ENCODE measurements around the gene GPR137C. TPM values are rescaled to one million over a fixed set of nuclear protein-coding genes. Genes with fewer than 3 reads are reported as not detected.

Gene GPR137C
- total RNA-seq, 4 donors from 2014 or later: 0.39 to 1.2 (median 0.45) TPM

GRCh38 chr14:52686176-52686575 lies 133.5 kb downstream of the GPR137C start:
- H3K4me3 ChIP-seq: no peak overlapping the region
- intact Hi-C loops (cut with DNase I): no loop called here
- no peak for TF ChIP-seq POLR2AphosphoS5 (IDR thresholded peaks at IDR 0.05)
- TF ChIP-seq EP300 (IDR thresholded peaks at IDR 0.05): no peak
- no peak for TF ChIP-seq POLR2A (IDR thresholded peaks at IDR 0.05; ENCODE audit: low read depth)
- TF ChIP-seq CTCF (IDR thresholded peaks at IDR 0.05): no peak
- no peaks in the 10 kb centered on the region for H3K27me3 ChIP-seq
- H3K4me1 ChIP-seq: peaks cover 0 to 21% (median 12%) of the 10 kb centered on the region in 4 donors
- peaks cover 0 to 12% (median 5%) of the 10 kb centered on the region in 4 donors for H3K36me3 ChIP-seq
- 91% methylated on average over 1 of the region's 1 CpG for WGBS
- no peaks in the 10 kb centered on the region for H3K9me3 ChIP-seq
- DNase-seq (ENCODE audit: extremely low spot score): no peak
- no peak overlapping the region for H3K27ac ChIP-seq (replicated peaks in 1 of 4)

Other genes starting within 250 kb of the GPR137C start
- 1 to 10 TPM; 2.1 to 6.3 (median 4.4) TPM for gene PTGER2, start 238.5 kb upstream of the GPR137C start, total RNA-seq
- gene TXNDC16, start 331 bp upstream of the GPR137C start, total RNA-seq: 10 to 100 TPM in 3 of 4 donors, 1 to 10 TPM in 1; 6.5 to 12.5 (median 11.8) TPM
- gene ERO1A, start 142.7 kb downstream of the GPR137C start, total RNA-seq: 10 to 100 TPM; 35.5 to 42.7 (median 37.9) TPM
- 10 to 100 TPM; 53.5 to 80.8 (median 63.7) TPM for gene PSMC6, start 154.4 kb downstream of the GPR137C start, total RNA-seq
- 10 to 100 TPM; 16.6 to 25.2 (median 20.7) TPM for gene STYX, start 177.3 kb downstream of the GPR137C start, total RNA-seq
- gene GNPNAT1, start 238.8 kb downstream of the GPR137C start, total RNA-seq: 10 to 100 TPM; 12.9 to 32.5 (median 14.8) TPM